Central memory CD4-positive, alpha-beta T cell (primary cell): ENCODE data around the gene DPP6.

ENCODE experiments used
- DNase-seq: peaks from one replicate; pipeline ENCODE4 v3.0.0; 2022

DPP6 gene

DNA sequence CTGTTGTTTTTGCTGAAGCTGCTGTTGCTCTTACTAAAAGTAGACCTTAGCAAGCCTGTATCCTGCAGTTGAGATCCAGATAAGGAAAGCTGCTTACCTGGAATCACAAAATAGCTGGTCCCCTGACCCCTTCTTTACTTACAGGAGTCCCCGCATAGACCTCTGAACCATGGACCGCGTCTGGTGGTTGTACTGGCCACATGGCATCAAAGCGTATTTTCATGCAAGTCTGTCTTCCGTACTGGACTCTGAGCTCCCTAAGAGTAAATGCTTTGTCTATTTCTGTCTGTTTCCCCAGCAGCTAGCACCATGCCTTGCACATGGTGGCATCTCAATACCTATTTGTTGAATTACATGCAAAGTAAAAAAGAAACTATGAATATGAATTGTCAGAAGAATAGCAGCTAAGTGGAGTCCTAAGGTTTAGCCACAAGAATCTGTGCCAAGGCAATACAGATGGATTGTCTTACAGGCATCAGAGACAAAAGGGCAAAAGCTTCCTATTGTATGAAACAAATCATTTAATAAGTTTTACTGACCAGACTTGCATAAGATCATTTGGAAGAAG, 791.6 kb downstream of the DPP6 start:
- DNase-seq, result no peak

- no peak for DNase-seq
Observed at GRCh38 chr7:154844499-154844898, 792.3 kb downstream of the DPP6 start.

DNA sequence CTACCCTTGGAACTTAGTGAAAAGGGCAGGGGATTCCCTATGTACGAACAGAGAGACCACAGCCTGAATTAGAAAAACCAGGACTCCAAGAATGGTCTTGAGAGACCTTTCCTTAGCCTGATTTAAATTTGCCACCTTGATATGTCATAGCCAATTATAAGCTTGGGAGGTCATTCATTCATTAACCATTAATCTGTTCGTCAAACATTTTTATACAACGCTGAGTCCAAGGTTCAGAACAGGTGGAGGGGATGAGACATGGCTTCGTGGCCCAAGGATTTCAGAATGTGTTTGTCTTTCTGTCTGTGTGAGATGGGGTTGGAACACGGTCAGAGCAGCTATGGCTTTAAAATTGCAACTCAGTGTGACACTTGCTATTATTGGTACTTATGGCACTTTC, 792.8 kb downstream of the DPP6 start:
- DNase-seq, result no peak

DNA sequence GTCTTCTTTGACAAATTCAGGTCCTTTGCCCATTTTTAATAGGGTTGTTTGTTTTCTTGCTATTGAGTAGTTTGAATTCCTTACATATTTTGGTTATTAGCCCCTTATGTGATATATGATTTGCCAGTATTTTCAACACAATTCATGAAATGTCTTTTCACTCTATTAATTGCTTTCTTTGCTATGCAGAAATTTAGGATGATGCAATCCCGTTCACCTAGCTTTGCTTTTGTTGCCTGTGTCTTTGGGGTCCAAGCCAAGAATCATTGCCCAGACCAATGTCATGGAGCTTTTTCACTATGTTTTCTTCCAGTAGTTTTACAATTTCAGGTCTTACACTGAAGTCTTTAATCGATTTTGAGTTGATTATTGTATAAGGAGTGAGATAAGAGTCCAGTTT, 796.3 kb downstream of the DPP6 start:
- no peak for DNase-seq

DNA sequence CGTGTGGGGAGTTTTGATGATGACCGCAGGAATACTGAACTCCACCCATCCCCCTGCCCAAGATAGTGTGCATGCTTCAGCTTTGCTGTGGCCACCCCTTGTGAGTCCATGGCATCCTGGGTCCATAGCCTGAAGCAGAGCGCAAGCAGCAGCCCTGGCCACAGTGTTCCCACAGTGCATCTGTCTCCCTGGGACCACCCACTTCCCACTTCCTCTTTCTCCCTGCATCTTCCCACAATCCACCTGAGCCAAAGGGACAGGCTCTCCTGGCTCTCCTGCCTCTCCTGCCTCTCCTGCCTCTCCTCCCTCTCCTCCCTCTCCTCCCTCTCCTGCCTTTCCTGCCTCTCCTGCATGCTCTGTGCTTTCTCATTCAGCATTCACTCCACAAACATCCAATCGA, 800.0 kb downstream of the DPP6 start:
- DNase-seq, result no peak

GRCh38 chr7:154853063-154853726, 801.0 kb downstream of the DPP6 start:
- DNase-seq, result no peak

DNA sequence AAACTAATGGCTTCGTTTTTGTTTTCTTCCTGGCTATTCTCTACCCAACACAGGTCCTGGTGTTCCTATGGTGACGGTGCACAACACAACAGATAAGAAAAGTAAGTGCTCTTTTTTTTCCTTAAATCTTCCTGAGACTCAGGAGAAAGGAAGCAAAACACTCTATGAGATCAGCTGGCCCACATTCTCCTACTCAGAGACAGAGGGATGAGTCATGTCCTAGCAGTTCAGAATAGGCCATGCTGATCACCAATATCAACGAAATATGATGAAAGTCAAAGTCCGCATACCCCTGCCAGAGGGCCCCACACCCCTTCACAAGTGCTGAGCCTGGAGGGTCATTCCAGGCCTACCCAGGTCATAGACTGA, 801.5 kb downstream of the DPP6 start:
- no peak for DNase-seq

DNA sequence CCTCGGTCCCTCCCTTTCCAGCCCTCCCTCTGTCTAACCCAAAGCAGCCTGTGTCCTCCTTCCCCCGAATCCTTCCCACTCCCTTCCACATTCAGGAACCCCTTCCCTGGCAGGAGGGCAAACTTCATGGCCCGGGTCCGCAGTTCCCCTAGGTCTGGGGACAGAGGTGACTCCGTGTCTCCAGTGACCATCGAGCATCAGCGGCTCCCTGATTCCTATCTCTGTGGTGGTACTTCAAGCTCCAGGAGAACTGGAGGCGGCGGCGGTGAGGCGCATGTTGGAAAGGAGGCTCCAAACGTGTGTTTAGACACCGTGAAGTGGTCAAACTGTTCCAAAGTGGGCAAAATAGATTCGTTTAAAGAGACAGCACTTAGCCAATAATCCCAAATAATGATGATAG, 802.6 kb downstream of the DPP6 start:
- no peak for DNase-seq

DNA sequence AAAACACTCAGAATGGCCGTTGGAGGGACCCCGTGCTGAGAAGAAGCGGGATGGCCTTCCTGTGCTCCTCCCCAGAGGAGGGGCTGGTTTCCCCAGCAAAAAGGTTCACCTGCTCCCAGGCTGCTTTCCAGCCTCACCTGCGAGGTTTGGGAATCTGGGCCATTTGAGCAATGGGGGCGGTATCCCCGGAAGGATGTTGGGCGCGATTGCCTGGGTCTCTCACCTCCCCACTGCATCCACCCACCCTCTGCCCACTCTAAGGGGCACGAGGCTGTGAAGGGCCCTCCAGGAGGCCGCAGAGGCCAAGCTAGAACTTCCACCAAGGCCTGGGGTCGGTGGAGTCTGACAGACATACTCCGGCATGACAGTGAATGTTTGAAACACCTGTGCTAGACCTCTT, 803.2 kb downstream of the DPP6 start:
- DNase-seq, result no peak

DNA sequence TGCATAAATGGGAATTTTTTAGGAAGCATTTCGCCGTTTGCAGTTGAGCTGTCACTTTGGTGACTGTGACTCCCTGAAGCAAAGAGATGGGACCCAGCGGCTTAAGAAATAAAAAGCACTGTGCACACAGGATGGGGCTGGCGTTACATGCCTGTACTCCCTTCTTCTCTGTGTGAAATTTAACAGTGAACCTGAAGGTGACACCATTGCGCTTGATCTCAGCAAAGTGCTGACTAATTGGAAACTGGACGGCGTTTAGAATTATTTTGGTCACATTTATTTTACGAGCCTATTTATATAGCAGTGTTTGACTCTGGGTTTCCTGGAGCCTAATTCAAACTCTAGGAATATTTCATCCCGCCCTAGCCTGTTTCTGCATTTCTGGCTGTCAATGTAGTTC, 804.5 kb downstream of the DPP6 start:
- no peak for DNase-seq

- no peak for DNase-seq
Observed at GRCh38 chr7:154857240-154857639, 805.0 kb downstream of the DPP6 start.

- no peak for DNase-seq
Observed at GRCh38 chr7:154857728-154858681, 805.8 kb downstream of the DPP6 start.

DNA sequence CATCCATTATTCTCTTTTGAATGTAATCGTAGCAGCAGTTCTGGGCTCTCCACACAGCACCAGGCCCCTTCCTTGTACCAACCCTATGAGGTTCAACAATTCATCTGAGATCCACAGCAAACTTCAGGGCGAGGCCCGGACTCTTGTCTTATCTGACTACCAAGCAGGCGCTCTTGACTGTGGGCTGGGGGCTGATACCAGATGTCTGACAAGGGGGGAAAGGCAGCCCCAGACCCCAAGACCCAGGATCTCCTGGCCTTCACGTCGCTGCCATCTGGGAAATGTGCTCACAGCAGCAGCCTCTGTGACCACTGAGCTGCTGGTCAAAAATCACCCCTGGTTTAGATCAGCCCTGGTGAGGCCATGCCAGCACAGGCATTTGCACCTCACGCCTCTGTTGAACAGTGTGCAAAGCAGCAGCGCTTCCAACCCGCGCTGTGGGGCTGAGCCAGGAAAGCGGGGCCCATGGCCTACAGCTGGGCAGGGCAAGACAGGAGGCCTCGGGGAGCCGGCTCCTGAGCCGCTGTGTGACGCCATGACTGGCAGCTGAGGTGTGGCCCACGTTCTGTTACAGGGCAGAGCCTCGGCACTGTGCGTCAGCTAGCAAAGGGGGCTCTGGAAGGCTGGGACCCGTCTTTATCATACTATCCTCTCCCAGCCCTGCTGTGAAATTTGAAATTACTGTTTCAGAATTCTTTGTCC, 806.8 kb downstream of the DPP6 start:
- DNase-seq, result no peak

- DNase-seq, result no peak
Observed at GRCh38 chr7:154859747-154860620, 807.8 kb downstream of the DPP6 start.

GRCh38 chr7:154860621-154861375, 808.6 kb downstream of the DPP6 start:
- DNase-seq, result no peak

DNA sequence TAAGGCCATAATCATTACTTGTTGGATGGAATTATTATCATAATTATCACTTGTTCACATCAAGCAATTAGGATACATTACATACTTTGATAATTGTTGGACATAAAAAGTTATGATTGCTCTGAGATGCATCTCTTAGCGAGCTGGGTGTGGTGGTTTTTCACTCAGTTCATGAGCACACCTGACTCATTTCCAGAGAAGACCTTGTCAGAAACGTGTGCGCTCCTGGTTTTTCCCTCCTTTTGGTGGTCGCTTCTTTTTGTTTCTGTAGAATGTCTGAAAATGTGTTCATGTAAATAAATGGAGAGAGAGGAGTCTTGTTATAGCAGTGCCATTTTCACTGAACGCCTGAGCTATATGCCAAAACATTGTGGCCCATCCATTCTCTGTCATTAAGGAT, 809.4 kb downstream of the DPP6 start:
- DNase-seq, result no peak

GRCh38 chr7:154862153-154862791, 810.1 kb downstream of the DPP6 start:
- DNase-seq, result no peak

- no peak for DNase-seq
Observed at GRCh38 chr7:154863766-154864522, 811.7 kb downstream of the DPP6 start.

DNA sequence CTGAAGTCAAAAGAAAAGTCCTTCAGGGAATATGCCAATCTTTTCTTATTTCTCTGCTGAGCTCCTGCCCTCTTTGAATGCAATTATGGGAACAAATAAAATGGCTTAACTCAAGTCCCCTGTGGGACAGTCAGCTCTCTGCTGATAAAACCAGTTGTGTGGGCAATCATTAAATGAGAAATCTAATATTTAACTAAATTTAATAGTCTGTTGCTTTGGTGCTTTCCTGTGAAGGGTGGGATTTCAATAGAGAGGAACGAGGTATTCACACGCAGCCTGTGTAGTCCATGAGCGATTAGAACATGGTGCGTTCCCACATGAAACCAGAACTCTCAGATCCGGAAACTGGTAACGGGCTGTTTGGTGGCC, 812.3 kb downstream of the DPP6 start:
- no peak for DNase-seq

DNA sequence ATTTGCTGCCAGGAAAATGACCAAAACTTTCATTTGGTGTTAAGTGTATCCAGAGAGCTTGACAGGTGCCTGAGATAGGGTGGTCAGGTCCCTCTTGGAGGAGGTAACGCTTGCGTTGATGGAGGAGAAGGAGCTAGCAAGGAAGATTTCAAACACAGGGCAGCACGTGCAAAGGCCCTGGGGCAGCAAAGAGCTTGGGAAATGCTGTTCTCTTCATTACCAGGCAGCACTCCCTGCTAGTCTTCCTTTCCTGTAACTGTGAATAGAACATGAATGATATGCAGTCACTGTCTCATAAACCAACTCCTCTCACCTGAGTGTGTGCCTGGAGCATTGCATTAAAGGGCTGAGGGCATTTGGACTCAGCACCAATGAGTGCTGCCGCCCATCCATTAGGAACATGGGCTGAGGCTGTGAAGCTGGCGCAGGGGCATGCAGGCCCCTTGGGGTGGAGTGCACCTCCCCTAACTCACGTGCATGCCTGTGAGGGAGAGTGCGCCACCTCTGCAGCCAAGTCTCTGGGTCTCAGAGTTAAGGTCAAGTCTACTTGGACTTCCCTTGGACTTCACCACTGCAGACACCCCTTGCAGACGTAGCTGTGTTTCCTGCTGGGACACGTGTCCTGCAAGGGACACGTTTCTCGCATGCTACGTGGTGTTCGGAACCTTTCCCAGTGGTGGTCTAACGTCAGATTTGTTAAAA, 813.9 kb downstream of the DPP6 start:
- no peak for DNase-seq
